B cell (primary cell): ENCODE measurements around the gene TIGD2.

Experiments used
- EZH2 ChIP-seq: IDR thresholded peaks from 2 replicates; pipeline ENCODE4 v1.6.1; 2012; ENCODE audit warnings: borderline replicate concordance, low read depth, mild to moderate bottlenecking, moderate library complexity, low read length; ENCODE audit not compliant: insufficient read depth, poor library complexity, severe bottlenecking
- TF ChIP-seq, protein P1 (sequence below): fragments of 200-600 bp; IDR thresholded peaks from one replicate; pipeline ENCODE4 v1.8.0; 2022; ENCODE audit warnings: antibody characterized with exemption, mild to moderate bottlenecking

DNA sequence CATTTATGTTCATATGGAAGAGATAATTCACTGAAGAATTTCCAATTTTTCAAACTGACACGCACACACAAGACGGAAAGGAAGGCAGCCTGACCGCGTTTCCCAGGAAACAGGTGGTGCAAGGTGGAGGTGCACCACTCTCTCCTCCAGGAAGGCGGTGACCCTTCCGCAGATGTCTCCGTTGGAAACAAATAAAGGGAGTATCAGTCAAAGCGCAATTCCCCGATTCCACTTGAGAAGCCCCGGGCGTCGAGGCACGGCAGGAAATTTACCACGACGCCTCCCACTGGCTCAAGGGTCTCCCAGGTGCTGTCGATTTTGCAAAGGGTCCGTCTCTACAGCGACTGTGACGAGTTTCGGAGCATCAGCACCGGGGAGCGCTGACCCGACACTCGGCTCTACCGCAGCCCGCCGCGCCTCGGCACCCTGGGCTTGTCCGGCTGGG lies 770 bp upstream of the TIGD2 start:
- no peak for TF ChIP-seq EZH2
- TF ChIP-seq, protein P1, sequence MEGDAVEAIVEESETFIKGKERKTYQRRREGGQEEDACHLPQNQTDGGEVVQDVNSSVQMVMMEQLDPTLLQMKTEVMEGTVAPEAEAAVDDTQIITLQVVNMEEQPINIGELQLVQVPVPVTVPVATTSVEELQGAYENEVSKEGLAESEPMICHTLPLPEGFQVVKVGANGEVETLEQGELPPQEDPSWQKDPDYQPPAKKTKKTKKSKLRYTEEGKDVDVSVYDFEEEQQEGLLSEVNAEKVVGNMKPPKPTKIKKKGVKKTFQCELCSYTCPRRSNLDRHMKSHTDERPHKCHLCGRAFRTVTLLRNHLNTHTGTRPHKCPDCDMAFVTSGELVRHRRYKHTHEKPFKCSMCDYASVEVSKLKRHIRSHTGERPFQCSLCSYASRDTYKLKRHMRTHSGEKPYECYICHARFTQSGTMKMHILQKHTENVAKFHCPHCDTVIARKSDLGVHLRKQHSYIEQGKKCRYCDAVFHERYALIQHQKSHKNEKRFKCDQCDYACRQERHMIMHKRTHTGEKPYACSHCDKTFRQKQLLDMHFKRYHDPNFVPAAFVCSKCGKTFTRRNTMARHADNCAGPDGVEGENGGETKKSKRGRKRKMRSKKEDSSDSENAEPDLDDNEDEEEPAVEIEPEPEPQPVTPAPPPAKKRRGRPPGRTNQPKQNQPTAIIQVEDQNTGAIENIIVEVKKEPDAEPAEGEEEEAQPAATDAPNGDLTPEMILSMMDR: no peak
